AG04450 (cell line): ENCODE data around the gene HNRNPH1. TPM values are rescaled to one million over a fixed set of nuclear protein-coding genes. Genes with fewer than 3 reads are reported as not detected.

Experiments
- CTCF ChIA-PET: fragments of 300-600, 350-600 bp; formaldehyde crosslinking; extraction: SDS; loops from one replicate; lab custom pipeline; 2022; ENCODE audit warnings: antibody characterized with exemption, inconsistent platforms; lab: Charles Lee
- POLR2A ChIA-PET: fragments of 350-600 bp; formaldehyde crosslinking; extraction: SDS; loops from one replicate; lab custom pipeline; 2021; ENCODE audit warnings: antibody characterized with exemption, inconsistent platforms; lab: Yijun Ruan, JAX
- DNase-seq: peaks from one replicate; pipeline ENCODE4 v3.0.0-alpha.2; 2011; ENCODE audit warnings: low read depth, low spot score
- H3K27ac ChIP-seq: one replicate; pipeline ENCODE4 v1.5.1; 2012; ENCODE audit warnings: low read depth, low read length, control low read depth
- H3K27me3 ChIP-seq: one replicate; pipeline ENCODE4 v1.6.0; 2012; ENCODE audit warnings: low read length; ENCODE audit not compliant: control insufficient read depth, insufficient read depth
- H3K4me3 ChIP-seq: 2 replicates; pipeline ENCODE4 v1.5.1; 2011; ENCODE audit warnings: mild to moderate bottlenecking, low read depth, low read length, control low read depth
- H3K9me3 ChIP-seq: 2 replicates; pipeline ENCODE4 v1.5.1; 2012; ENCODE audit warnings: low read length; ENCODE audit not compliant: control insufficient read depth, insufficient read depth
- CTCF ChIP-seq: IDR thresholded peaks from 2 replicates; pipeline ENCODE4 v1.5.1; 2011; ENCODE audit warnings: low read depth, low read length, control low read depth, inconsistent platforms
- polyA plus RNA-seq: library from polyadenylated mRNA; depleted of rRNA; stranded (reverse); fragments of >200 nt; gene quantifications from 2 replicates; pipeline ENCODE4 v1.2.3, GENCODE V29; 2011

HNRNPH1 gene
- polyA plus RNA-seq, 1 experiment: 383 TPM

- Histone ChIP-seq H3K27ac (no peak overlapping the region), H3K27me3 (no peaks in the 10 kb centered on the region), H3K9me3 (peaks cover 4% of the 10 kb centered on the region; the same call in 1 of the 2 replicates), H3K4me3 (peak overlapping the region; percentile 100)
- no peak for DNase-seq
- ChIA-PET CTCF (interaction anchor here (0.7 to 2.2 kb wide), 3 partner anchors 12 to 176 kb away, joined by 3 to 7 read pairs (median 3); no protein-coding TSS in a partner anchor), POLR2A (interaction anchor here (0.6 to 2.3 kb wide), 3 partner anchors 10 to 73 kb away, joined by 3 to 10 read pairs (median 6); no protein-coding TSS in a partner anchor)
- TF ChIP-seq CTCF: no peak
These were observed 3.2 kb downstream of the HNRNPH1 start for GRCh38 chr5:179620293-179620692.

GRCh38 chr5:179619776-179620175, 3.7 kb downstream of the HNRNPH1 start:
- TF ChIP-seq CTCF: no peak
- POLR2A ChIA-PET: interaction anchor here (1.5 to 2.3 kb wide), 2 partner anchors 9 to 14 kb away, joined by 3 to 10 read pairs; no protein-coding TSS in a partner anchor
- H3K9me3 ChIP-seq: peaks cover 4% of the 10 kb centered on the region; the same call in 1 of the 2 replicates
- H3K27ac ChIP-seq: no peak overlapping the region
- H3K27me3 ChIP-seq: no peaks in the 10 kb centered on the region
- peak overlapping the region; percentile 100 for H3K4me3 ChIP-seq
- DNase-seq: no peak
- CTCF ChIA-PET: no interaction called here

GRCh38 chr5:179618923-179619554, 4.4 kb downstream of the HNRNPH1 start:
- peak overlapping the region; percentile 100 for H3K4me3 ChIP-seq
- no peak for TF ChIP-seq CTCF
- H3K27ac ChIP-seq: no peak overlapping the region
- peaks cover 3% of the 10 kb centered on the region; the same call in 1 of the 2 replicates for H3K9me3 ChIP-seq
- ChIA-PET POLR2A (interaction anchor here (1.5 to 2.3 kb wide), 2 partner anchors 8 to 13 kb away, joined by 3 to 10 read pairs; no protein-coding TSS in a partner anchor), CTCF (no interaction called here)
- H3K27me3 ChIP-seq: no peaks in the 10 kb centered on the region
- no peak for DNase-seq

GRCh38 chr5:179617930-179618329, 5.5 kb downstream of the HNRNPH1 start:
- ChIA-PET CTCF (no interaction called here), POLR2A (no interaction called here)
- no peaks in the 10 kb centered on the region for H3K27me3 ChIP-seq
- H3K4me3 ChIP-seq: no peak overlapping the region; the same call in none of the 2 replicates
- TF ChIP-seq CTCF: no peak
- DNase-seq: no peak
- H3K27ac ChIP-seq: no peak overlapping the region
- H3K9me3 ChIP-seq: no peaks in the 10 kb centered on the region; the same call in 1 of the 2 replicates
